MM.1S (cell line): ENCODE results near the gene ALDOB.

Source experiments
- DNase-seq: peaks from one replicate; pipeline ENCODE4 v3.0.0-alpha.2; 2015
- H2AFZ ChIP-seq: fragments of 300-600 bp; sonication (generic); 2 replicates; pipeline ENCODE4 v1.6.0; 2016; ENCODE audit warnings: antibody characterized with exemption, low read length
- H3F3A ChIP-seq: fragments of 300-600 bp; sonication (generic); 2 replicates; pipeline ENCODE4 v1.6.1; 2016; ENCODE audit warnings: mild to moderate bottlenecking, antibody characterized with exemption, low read length, moderate library complexity, mixed read lengths; ENCODE audit not compliant: insufficient read depth
- H3K27ac ChIP-seq: fragments of 300-600 bp; sonication (generic); 2 replicates; pipeline ENCODE4 v1.5.1; 2016; ENCODE audit warnings: mild to moderate bottlenecking, low read length
- H3K27me3 ChIP-seq: fragments of 300-600 bp; sonication (generic); replicated peaks from 2 replicates; pipeline ENCODE4 v1.6.0; 2016; ENCODE audit warnings: low read length; ENCODE audit not compliant: insufficient read depth
- H3K36me3 ChIP-seq: fragments of 300-600 bp; sonication (generic); replicated peaks from 2 replicates; pipeline ENCODE4 v1.6.1; 2016; ENCODE audit warnings: mild to moderate bottlenecking, low read length, mixed read lengths; ENCODE audit not compliant: insufficient read depth
- H3K4me1 ChIP-seq: fragments of 300-600 bp; sonication (generic); 2 replicates; pipeline ENCODE4 v1.6.1; 2016; ENCODE audit warnings: low read length, mixed read lengths
- H3K4me2 ChIP-seq: fragments of 300-600 bp; sonication (generic); 2 replicates; pipeline ENCODE4 v1.6.0; 2016; ENCODE audit warnings: low read depth, low read length
- H3K4me3 ChIP-seq: fragments of 300-600 bp; sonication (generic); 2 replicates; pipeline ENCODE4 v1.5.1; 2016; ENCODE audit warnings: low read length, mixed read lengths
- H3K79me2 ChIP-seq: fragments of 300-600 bp; sonication (generic); 2 replicates; pipeline ENCODE4 v1.6.1; 2016; ENCODE audit warnings: mixed run types, low read length, mixed read lengths
- H3K9ac ChIP-seq: fragments of 300-600 bp; sonication (generic); 2 replicates; pipeline ENCODE4 v1.6.1; 2016; ENCODE audit warnings: low read length, mixed read lengths
- H3K9me2 ChIP-seq: fragments of 300-600 bp; sonication (generic); replicated peaks from 2 replicates; pipeline ENCODE4 v1.6.1; 2016; ENCODE audit warnings: mild to moderate bottlenecking, low read length, mixed read lengths; ENCODE audit not compliant: insufficient read depth
- H3K9me3 ChIP-seq: fragments of 300-600 bp; sonication (generic); replicated peaks from 2 replicates; pipeline ENCODE4 v1.6.1; 2016; ENCODE audit warnings: mild to moderate bottlenecking, low read length, mixed read lengths; ENCODE audit not compliant: insufficient read depth
- H4K20me1 ChIP-seq: fragments of 300-600 bp; sonication (generic); 2 replicates; pipeline ENCODE4 v1.6.1; 2016; ENCODE audit warnings: mild to moderate bottlenecking, low read length, moderate library complexity, mixed read lengths; ENCODE audit not compliant: insufficient read depth
- CTCF ChIP-seq: fragments of 300-600 bp; sonication (generic); IDR thresholded peaks from 2 replicates; pipeline ENCODE4 v1.5.1; 2016; ENCODE audit warnings: antibody characterized with exemption, low read length, mixed read lengths
- EZH2 ChIP-seq: fragments of 300-600 bp; sonication (generic); optimal IDR thresholded peaks from 2 replicates; pipeline ENCODE3; 2017; ENCODE audit warnings: low read depth, mild to moderate bottlenecking, antibody characterized with exemption, low read length, mixed read lengths
- EZH2phosphoT487 ChIP-seq: fragments of 300-600 bp; sonication (generic); IDR thresholded peaks from 2 replicates; pipeline ENCODE4 v1.6.1; 2018; ENCODE audit warnings: antibody characterized with exemption, low read length

Gene ALDOB

GRCh38 chr9:101409079-101409477 lies 26.5 kb downstream of the ALDOB start:
- Histone ChIP-seq H3F3A (no peaks in the 10 kb centered on the region), H3K36me3 (peaks cover 46% of the 10 kb centered on the region), H3K4me1 (no peaks in the 10 kb centered on the region), H3K27ac (no peak overlapping the region), H3K9me2 (no peaks in the 10 kb centered on the region), H3K27me3 (no peaks in the 10 kb centered on the region), H2AFZ (no peak overlapping the region), H4K20me1 (no peaks in the 10 kb centered on the region), H3K4me2 (no peak overlapping the region), H3K9me3 (peaks cover 19% of the 10 kb centered on the region; the same call in 1 of the 2 replicates), H3K9ac (no peak overlapping the region), H3K79me2 (peaks cover 8% of the 10 kb centered on the region), H3K4me3 (no peak overlapping the region)
- TF ChIP-seq EZH2 (no peak), CTCF (no peak), EZH2phosphoT487 (no peak)
- DNase-seq = no peak

GRCh38 chr9:101408374-101409078 lies 27.0 kb downstream of the ALDOB start:
- H3F3A ChIP-seq = no peaks in the 10 kb centered on the region
- TF ChIP-seq CTCF = no peak
- TF ChIP-seq EZH2 = no peak
- TF ChIP-seq EZH2phosphoT487 = no peak
- H3K9me2 ChIP-seq = no peaks in the 10 kb centered on the region
- H3K27me3 ChIP-seq = no peaks in the 10 kb centered on the region
- H2AFZ ChIP-seq = no peak overlapping the region
- H4K20me1 ChIP-seq = no peaks in the 10 kb centered on the region
- H3K4me1 ChIP-seq = no peaks in the 10 kb centered on the region
- no peak overlapping the region for H3K9ac ChIP-seq
- no peak for DNase-seq
- H3K9me3 ChIP-seq = peaks cover 19% of the 10 kb centered on the region; the same call in 1 of the 2 replicates
- peaks cover 51% of the 10 kb centered on the region for H3K36me3 ChIP-seq
- H3K4me2 ChIP-seq = no peak overlapping the region
- no peak overlapping the region for H3K4me3 ChIP-seq
- H3K27ac ChIP-seq = no peak overlapping the region
- H3K79me2 ChIP-seq = peaks cover 13% of the 10 kb centered on the region

GRCh38 chr9:101403516-101404285 lies 31.9 kb downstream of the ALDOB start:
- TF ChIP-seq CTCF (no peak), EZH2 (no peak), EZH2phosphoT487 (no peak)

More at GRCh38 chr9:101403516-101404285, 31.9 kb downstream of the ALDOB start:
- H3K27ac ChIP-seq = no peak overlapping the region
- no peaks in the 10 kb centered on the region for H3K9me2 ChIP-seq
- DNase-seq = no peak
- H3K79me2 ChIP-seq = peaks cover 59% of the 10 kb centered on the region
- H3K4me1 ChIP-seq = peaks cover 18% of the 10 kb centered on the region; the same call in 1 of the 2 replicates
- H3K9ac ChIP-seq = no peak overlapping the region
- H2AFZ ChIP-seq = no peak overlapping the region
- H4K20me1 ChIP-seq = no peaks in the 10 kb centered on the region
- no peak overlapping the region for H3K4me3 ChIP-seq
- no peaks in the 10 kb centered on the region for H3F3A ChIP-seq
- H3K36me3 ChIP-seq = peaks cover 79% of the 10 kb centered on the region
- no peak overlapping the region for H3K4me2 ChIP-seq
- H3K9me3 ChIP-seq = peaks cover 9% of the 10 kb centered on the region; the same call in 1 of the 2 replicates
- no peaks in the 10 kb centered on the region for H3K27me3 ChIP-seq
